ENCODE data around the gene ARFGEF2. TPM values are rescaled to one million over a fixed set of nuclear protein-coding genes. Genes with fewer than 3 reads are reported as not detected.

Gene ARFGEF2
- total RNA-seq, 4 donors from 2014 or later: 23.7 to 37.0 (median 28.1) TPM

GRCh38 chr20:48995589-48995988 is 74.1 kb downstream of the ARFGEF2 start:
- WGBS, 2 donors: 62 to 66% methylated on average over 4 of the region's 4 CpGs
- H3K27me3 ChIP-seq: no peaks in the 10 kb centered on the region
- H3K36me3 ChIP-seq: peaks cover 10 to 100% (median 44%) of the 10 kb centered on the region in 3 donors
- intact Hi-C loops (cut with DNase I): no loop called here
- no peaks in the 10 kb centered on the region for H3K9me3 ChIP-seq
- no peak overlapping the region for H3K27ac ChIP-seq
- no peak overlapping the region for H3K4me3 ChIP-seq
- H3K4me1 ChIP-seq: peaks cover 0 to 34% (median 5%) of the 10 kb centered on the region in 3 donors
- TF ChIP-seq, protein P1, sequence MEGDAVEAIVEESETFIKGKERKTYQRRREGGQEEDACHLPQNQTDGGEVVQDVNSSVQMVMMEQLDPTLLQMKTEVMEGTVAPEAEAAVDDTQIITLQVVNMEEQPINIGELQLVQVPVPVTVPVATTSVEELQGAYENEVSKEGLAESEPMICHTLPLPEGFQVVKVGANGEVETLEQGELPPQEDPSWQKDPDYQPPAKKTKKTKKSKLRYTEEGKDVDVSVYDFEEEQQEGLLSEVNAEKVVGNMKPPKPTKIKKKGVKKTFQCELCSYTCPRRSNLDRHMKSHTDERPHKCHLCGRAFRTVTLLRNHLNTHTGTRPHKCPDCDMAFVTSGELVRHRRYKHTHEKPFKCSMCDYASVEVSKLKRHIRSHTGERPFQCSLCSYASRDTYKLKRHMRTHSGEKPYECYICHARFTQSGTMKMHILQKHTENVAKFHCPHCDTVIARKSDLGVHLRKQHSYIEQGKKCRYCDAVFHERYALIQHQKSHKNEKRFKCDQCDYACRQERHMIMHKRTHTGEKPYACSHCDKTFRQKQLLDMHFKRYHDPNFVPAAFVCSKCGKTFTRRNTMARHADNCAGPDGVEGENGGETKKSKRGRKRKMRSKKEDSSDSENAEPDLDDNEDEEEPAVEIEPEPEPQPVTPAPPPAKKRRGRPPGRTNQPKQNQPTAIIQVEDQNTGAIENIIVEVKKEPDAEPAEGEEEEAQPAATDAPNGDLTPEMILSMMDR (IDR thresholded peaks at IDR 0.05): no peak
- no peak for TF ChIP-seq POLR2A (IDR thresholded peaks at IDR 0.05)
- DNase-seq: no peak

GRCh38 chr20:48999890-49000870 is 78.7 kb downstream of the ARFGEF2 start:
- peak overlapping the region in 3 of 4 donors; percentile 57 to 70 (median 58) for H3K27ac ChIP-seq
- H3K4me1 ChIP-seq: peaks cover 0 to 20% (median 4%) of the 10 kb centered on the region in 3 donors
- H3K27me3 ChIP-seq: no peaks in the 10 kb centered on the region
- intact Hi-C loops (cut with DNase I): no loop called here
- H3K4me3 ChIP-seq: no peak overlapping the region
- 28 to 35% methylated on average over 3 of the region's 3 CpGs for WGBS, 2 donors
- peaks cover under 1 to 96% (median 27%) of the 10 kb centered on the region in 3 donors for H3K36me3 ChIP-seq
- no peak for DNase-seq
- H3K9me3 ChIP-seq: no peaks in the 10 kb centered on the region
- TF ChIP-seq, protein P1 (IDR thresholded peaks at IDR 0.05): no peak
- no peak for TF ChIP-seq POLR2A (IDR thresholded peaks at IDR 0.05)

- intact Hi-C loops (cut with DNase I): no loop called here
- H3K27ac ChIP-seq: no peak overlapping the region
- no peak overlapping the region for H3K4me3 ChIP-seq
- peaks cover 0 to 96% (median 25%) of the 10 kb centered on the region in 3 donors for H3K36me3 ChIP-seq
- no peak for DNase-seq
- H3K9me3 ChIP-seq: no peaks in the 10 kb centered on the region
- 87 to 92% methylated on average over 5 to 7 of the region's 7 CpGs for WGBS, 2 donors
- H3K4me1 ChIP-seq: peaks cover 0 to 20% (median 4%) of the 10 kb centered on the region in 3 donors
- no peak for TF ChIP-seq POLR2A (IDR thresholded peaks at IDR 0.05)
- TF ChIP-seq, protein P1 (IDR thresholded peaks at IDR 0.05): no peak
- H3K27me3 ChIP-seq: no peaks in the 10 kb centered on the region
Measured at GRCh38 chr20:49001741-49002140, 80.2 kb downstream of the ARFGEF2 start.

GRCh38 chr20:49006446-49006980 is 85.0 kb downstream of the ARFGEF2 start:
- no peak for DNase-seq
- intact Hi-C loops (cut with DNase I): no loop called here
- no peaks in the 10 kb centered on the region for H3K27me3 ChIP-seq
- WGBS, 2 donors: 73 to 80% methylated on average over 8 of the region's 8 CpGs
- no peak overlapping the region for H3K27ac ChIP-seq
- peaks cover 0 to 97% (median 9%) of the 10 kb centered on the region in 3 donors for H3K36me3 ChIP-seq
- H3K4me1 ChIP-seq: peaks cover 0 to 3% (median 0%) of the 10 kb centered on the region in 3 donors
- no peaks in the 10 kb centered on the region for H3K9me3 ChIP-seq
- no peak overlapping the region for H3K4me3 ChIP-seq
- TF ChIP-seq, protein P1 (IDR thresholded peaks at IDR 0.05): no peak
- no peak for TF ChIP-seq POLR2A (IDR thresholded peaks at IDR 0.05)
